KBM-7 (cell line): ENCODE data around the gene CT47B1.
"Not testable (repeated sequence)": the region's sequence is repeated elsewhere in the genome, so short reads cannot be mapped to it uniquely, and the experiment has no call there.

Experiments used
- DNase-seq: peaks from one replicate; pipeline ENCODE4 v3.0.0-alpha.2; 2015
- in situ Hi-C: fragments of 300-500 bp; cut with MboI; formaldehyde crosslinking; loops from 2 replicates; pipeline ENCODE4 v1.14.3; 2020; ENCODE audit warnings: low sequenced_read_pairs, low pct_unique_long_range_greater_than_20kb, mixed read lengths

The CT47B1 gene

DNA sequence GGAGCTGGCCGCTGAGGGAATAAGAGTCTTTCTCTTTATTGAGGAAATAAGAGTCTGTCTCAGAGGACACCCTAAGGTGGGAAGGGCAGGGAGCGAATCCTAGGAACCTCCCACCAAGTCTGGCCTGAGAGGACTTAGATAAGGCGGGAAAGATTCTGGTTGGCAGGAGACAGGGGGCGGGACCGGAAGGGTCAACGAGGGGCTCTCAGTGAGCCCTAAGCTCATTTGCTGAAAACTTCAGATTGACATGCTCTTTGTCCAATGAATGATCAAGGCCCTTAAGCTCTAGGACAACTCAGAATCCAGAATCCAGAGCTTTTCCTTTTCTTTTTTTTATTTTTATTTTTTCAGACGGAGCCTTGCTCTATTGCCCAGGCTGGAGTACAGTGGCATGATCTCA is at the start of gene CT47B1:
TSS of gene CT47B1 (minus strand) at position 101 of the 400 bp plus-strand sequence. CDS start 196 bp downstream, outside the sequence.
- DNase-seq, in situ Hi-C loops: not testable (repeated sequence)

DNA sequence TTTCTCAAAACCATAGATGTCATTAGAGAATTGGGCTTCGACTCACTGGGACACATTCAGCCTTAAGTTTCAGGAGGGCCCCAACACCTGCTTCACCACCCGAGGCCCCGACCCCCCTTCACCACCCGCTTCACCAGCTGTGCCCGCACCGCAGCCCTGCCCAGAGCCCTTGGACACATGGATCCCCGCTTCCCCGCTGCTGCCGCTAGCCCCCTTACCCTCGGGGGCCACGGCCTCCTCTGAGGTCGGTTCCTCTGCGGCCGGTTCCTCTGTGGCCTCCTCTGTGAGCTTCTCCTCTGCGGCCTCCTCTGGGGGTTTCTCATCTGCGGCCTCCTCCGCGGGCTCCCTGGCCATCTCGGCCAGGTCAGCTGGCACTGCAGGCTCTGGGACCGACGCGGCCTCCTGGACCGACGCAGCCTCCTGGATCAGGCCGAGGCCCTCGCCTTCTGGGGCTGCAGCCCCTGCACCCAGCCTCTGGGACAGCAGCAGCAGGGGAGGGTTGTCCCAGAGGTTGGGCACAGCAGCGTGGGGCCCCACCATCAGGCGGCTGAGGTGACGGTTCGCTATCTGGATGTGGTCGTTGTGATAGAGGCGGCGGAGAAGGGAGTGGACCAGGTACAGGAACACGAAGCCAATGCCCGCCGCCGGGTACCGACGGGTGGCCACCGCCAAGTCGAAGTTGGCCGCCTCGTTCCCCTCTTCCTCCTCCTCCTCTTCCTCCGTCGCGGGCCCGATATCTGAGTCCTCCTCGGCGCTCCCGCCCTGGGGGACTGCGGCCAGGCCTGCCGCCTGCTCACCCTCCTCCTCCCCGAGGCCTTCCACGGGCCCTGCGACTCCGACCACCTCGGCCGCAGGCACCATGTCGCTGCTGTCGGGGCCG is 748 bp downstream of the CT47B1 start:
- DNase-seq, result no peak
- in situ Hi-C loops, result no loop called here

DNA sequence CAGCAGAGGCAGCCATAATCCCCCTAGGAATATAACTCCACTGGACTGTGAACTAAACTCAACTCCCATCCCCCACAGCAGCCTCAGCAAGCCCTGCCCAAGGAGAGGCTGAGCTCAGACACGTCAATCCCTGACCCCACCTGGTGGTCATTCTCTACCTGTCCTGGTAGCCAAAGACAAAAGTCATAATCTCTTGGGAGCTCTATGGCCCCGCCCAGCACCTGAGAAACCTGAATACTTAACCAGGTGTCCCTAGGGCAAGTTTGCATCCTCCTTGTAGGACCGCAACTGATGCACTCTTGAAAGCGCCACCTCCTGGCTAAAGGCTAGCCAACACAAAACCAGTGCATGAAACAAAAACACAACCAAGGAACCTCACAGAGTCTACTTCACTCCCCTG is 18.4 kb downstream of the CT47B1 start:
- in situ Hi-C loops, result no loop called here
- no peak for DNase-seq

DNA sequence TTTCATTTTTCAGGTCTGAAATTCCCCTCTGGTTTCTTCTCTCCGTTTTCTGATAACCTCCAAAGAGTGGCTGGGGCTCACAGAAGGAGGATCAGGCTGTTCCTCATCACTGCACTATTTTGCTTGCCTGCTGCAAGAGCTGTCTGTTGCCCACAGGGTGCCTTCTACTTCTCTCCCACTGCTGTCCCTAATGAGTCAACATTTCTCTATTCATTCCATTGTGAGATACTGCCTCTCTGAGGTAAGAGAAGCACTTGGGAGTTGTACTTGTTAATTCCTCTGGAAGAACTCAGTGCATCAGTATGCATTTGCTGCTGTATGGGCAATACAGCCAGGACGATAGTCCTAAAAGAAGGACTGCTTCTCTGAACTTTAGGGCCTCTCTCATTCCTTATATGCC is 34.8 kb downstream of the CT47B1 start:
- in situ Hi-C loops, result no loop called here
- DNase-seq, result no peak

DNA sequence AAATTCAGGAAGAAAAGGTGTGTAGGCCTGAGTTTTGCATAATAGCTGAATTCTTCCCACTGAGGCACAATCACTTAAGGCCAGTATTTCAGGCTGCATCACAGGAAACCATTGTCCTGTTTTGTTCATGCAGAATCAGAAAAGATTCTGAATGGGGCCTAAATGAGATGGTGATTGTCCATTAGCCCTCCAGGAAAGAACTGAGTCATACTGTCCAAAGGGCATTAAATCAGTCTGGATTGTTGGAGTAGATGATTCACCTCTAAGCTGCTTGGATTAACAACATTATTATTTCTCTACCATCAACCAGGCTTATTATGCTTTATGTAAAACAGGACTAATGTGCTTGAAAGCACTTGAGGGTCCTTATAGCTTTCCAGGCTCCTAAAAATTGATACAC is 36.2 kb downstream of the CT47B1 start:
- in situ Hi-C loops, result no loop called here
- no peak for DNase-seq

DNA sequence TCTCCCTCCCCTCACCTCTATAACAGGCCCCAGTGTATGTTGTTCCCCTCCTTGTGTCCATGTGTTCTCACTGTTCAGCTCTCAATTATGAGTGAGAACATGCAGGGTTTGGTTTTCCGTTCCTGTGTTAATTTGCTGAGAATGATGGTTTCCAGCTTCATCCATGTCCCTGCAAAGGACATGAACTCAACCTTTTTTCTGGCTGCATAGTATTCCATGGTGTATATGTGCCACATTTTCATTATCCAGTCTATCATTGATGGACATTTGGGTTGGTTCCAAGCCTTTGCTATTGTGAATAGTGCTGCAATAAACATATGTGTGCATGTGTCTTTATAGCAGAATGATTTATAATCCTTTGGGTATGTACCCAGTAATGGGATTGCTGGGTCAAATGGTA is 48.5 kb downstream of the CT47B1 start:
- in situ Hi-C loops, DNase-seq: not testable (repeated sequence)

DNA sequence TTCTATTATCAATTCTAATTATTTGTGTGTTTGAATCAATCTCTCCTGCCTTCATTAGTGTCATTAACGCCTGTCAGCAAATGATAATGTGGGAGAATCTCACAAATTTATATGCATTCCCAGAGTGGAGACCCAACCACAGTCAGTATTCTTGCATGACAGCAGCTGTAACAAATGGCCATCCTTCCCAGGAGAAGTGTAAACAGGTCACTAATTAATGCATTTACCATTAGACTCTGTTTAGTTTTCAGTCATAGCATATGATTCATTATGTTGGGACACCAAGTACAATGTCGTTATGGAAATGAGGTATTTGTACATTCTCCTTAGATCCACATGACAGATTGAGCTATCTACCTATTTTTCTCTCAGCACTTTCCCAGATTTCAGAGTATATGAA is 50.5 kb downstream of the CT47B1 start:
- in situ Hi-C loops, result no loop called here
- no peak for DNase-seq

DNA sequence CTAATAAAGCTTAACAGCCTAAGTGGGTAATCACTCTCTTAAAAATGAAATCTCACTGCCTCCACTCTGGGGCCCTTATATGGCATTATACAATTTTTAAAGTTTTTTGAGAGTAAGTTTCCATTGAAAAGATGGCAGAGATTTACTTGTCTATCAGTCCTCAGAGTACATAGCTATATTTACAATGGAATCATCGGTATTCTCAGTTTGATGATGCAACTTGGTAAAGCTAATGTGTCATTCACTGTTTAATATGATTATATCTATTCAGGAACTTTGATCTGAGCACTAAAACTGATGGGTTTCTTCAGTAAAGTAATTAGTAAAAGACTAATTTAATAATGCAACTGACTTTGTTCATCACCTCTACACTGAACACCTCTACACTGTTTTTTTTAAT is 51.6 kb downstream of the CT47B1 start:
- in situ Hi-C loops, result no loop called here
- no peak for DNase-seq

DNA sequence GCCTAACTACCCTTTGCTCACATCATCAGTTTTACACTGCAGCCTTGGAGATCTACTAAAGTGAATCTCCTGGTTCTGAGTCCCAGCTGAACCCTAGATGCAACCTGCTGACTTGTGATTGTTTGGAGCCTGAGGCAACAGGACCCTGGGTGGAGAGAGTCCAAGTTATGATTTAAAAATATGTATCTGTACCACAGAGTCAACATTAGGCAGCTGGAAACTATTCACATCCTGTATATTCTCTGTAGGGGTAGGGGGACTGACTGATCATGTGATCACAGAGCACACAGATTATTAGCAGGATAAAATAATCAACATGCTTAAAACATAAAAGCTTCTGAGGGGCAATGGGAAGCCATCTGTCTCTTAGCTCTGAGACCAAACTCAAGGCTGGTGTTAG is 52.1 kb downstream of the CT47B1 start:
- in situ Hi-C loops, result no loop called here
- DNase-seq, result no peak
